Measurements from ENCODE around the gene CCDC30.

GRCh38 chr1:42434340-42434739 lies 28.7 kb upstream of the CCDC30 start:
- TF ChIP-seq POLR2A (IDR thresholded peaks at IDR 0.05) = no peak
- TF ChIP-seq CTCF (IDR thresholded peaks at IDR 0.05 in 8 of 11, conservative IDR thresholded peaks at IDR 0.05 in 3 of 11) = no peak
- no peak for TF ChIP-seq POLR2AphosphoS5 (IDR thresholded peaks at IDR 0.05)
